Cardiac septum (tissue), 1 donor: ENCODE results near the gene NUP107. TPM values are rescaled to one million over a fixed set of nuclear protein-coding genes. Genes with fewer than 3 reads are reported as not detected.

Experiments
- DNase-seq: peaks from one replicate; pipeline ENCODE4 v3.0.0-alpha.2; 2020; ENCODE audit warnings: low spot score
- intact Hi-C: fragments of 100-400 bp; cut with DNase I; formaldehyde crosslinking; loops from one replicate; pipeline ENCODE4 v1.14.0; 2022
- total RNA-seq: library from RNA; stranded (reverse); fragmentation: NEBNext Ultra II Directional; extraction: Animal tissue kit (Norgen Biotek cat#: 25700); gene quantifications from one replicate; pipeline ENCODE4 v1.2.1, GENCODE V29; 2021
- donor health status: DM: no; HTN: no; CAD: no.

The NUP107 gene
- total RNA-seq, 1 donor from 2014 or later: 23.1 TPM

DNA sequence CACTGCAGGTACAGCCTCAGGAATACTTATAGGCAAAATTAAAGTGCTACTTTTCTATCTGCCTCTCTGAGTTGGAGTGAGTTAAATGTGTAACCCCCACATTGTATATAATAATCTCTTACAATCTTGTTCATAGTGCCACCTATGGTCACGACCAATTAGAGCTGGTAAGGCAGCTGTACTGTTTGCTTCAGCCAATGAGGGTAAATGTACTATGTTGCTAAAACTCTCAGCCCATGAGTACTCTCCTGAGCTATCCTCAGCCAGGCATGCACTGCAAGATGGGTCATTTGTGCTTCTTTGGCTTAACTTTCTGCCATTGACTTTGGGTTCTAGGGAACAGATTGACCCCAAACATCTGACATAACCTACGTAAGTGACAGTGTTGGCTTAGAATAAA, 106.2 kb downstream of the NUP107 start:
- intact Hi-C loops: no loop called here
- no peak for DNase-seq

- intact Hi-C loops: no loop called here
- DNase-seq: no peak
Measured at GRCh38 chr12:68793436-68793835, 106.7 kb downstream of the NUP107 start.

GRCh38 chr12:68793975-68794652, 107.3 kb downstream of the NUP107 start:
- DNase-seq: no peak
- intact Hi-C loops: no loop called here

DNA sequence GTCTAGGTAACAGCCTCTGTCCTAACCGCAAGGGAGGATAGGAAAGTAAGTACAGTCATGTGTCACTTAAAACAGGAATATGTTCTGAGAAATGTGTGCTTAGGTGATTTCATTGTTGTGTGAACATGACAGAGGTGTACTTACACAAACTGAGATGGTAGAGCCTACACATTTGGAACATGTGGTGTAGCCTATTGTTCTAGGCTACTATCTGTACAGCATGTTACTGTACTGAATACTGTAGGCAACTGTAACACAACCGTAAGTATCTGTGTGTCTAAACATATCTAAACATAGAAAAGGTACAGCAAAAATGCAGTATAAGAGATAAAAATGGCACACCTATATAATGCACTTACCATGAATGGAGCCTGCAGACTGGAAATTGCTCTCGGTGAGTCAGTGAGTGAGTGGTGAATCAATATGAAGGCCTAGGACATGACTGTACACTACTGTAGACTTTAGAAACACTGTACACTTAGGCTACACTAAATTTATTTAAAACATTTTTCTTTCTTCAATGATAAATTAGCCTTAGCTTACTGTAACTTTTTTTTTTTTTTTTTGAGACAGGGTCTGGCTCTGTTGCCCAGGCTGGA, 108.0 kb downstream of the NUP107 start:
- DNase-seq: no peak
- intact Hi-C loops: no loop called here

Other genes with a start within 250 kb of the NUP107 start
- gene RAP1B, start 76.1 kb upstream of the NUP107 start, total RNA-seq: 48.6 TPM
- 6.2 TPM for gene SLC35E3, start 59.2 kb downstream of the NUP107 start, total RNA-seq
- 47.9 TPM for gene MDM2, start 121.2 kb downstream of the NUP107 start, total RNA-seq
- 3.2 TPM for gene CPM, start 246.2 kb downstream of the NUP107 start, total RNA-seq